ENCODE measurements around the gene MBL2.

The MBL2 gene

DNA sequence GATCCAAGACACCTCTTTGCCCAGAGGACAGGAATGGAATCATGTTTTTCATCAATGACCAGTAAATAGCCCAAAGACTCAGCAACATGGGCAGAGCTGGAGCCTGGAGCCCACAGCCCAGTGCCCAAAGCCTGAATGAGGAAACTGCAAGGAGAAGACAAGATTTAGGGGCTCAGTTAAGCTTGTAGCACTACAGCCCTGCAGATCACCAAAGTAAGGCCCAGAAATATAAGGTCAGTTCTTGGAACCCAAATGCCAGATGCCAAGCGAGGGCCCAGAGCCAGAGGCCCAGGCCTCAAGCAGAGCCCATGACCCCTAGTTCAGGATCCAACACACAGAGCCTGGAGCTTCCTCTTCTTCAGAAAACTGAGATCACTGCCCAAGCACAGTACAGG, 32.4 kb downstream of the MBL2 start:
- DNase-seq (ENCODE audit: low read depth, low spot score), result no peak

DNA sequence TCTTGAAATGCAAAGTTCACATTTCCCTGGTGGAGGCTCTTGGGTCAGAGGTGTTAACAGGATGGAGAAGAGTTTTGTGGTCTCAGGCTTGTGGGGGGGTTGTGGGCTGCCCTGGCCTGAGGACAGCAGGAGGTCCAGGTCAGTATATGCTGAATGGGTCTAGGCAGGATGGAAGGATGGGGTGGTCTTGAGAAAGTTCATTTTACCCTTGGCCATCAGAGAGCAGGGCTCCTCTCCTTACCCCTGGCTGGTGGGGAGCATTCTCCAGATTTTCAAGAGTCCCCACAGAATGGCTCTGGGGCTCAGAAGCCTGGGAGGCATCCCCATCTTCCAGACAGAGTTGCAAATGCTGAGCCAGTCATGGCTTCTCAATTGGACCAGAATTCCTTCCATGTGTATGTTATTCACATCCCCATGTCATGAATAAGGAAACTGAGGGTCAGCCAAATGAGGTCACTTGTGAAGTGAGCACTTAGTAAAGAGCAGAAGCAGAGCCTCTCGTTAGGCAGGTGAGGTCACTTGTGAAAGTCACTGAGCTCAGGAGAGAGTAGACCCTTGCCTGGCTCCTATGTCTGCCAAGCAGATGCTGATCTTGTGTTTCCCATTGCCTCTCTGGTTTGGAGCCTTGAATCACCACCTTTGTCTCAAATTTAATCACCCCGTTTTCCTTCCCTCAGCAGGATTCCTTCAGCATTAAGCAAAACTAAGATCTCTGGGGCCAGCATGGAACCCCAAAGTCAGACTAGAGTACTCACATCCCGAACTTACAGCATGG, 33.0 kb downstream of the MBL2 start:
- DNase-seq (ENCODE audit: low read depth, low spot score), result no peak

DNA sequence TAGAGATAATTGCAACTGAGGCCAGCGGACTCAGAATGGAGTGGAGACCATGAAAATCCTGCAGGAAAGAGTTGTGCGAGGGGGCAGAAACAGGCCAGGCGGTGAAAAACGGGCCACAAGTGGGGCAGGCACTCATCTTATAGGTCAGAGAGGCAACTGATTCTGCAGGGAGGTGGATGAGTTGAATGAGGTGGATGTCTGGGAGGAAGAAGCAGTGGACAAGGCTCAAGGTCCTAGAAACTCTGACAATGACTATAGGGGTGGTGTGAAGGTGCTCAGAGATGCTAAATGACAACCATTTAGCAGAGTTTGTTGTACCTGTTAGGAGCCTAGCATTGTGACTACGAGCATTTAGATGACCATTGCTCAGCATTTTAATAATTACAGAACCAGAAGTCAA, 33.6 kb downstream of the MBL2 start:
- DNase-seq (ENCODE audit: low read depth, low spot score), result no peak

DNA sequence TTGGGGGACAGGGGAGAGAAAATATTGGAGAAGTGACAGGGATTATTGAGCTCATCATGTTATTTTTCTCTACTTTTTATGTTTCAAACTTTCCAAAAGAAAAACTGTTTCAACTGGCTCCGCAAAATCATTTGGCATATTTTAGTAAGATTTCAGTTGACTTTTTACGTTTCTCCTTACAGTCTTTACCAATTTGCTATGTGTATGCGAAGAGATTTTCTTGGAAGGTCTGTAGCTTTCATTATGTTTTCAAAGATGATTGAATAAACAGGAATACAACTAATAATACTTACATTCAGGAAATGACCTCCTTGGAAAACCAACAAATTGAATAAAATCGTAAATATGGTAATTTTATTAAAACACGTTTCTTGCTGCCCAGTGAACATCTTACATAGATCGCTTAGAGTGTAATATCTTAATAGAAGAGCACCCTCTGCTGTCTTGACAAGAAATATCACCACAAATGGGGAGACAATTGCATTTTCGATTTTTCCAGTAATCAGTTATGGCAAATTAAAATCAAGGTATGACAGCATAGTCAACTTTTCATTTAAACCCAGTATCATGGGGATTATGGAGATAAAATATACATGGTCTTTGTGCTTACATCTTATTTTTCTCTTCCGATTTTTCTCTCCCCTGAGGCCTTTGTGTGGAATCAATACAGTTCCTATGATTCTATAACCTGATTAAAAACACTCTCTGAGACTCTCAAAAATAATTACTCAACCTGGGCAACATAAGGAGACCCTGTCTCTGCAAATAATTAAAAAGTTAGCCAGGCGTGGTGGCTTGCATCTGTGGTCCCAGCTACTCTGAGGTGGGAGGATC, 43.1 kb downstream of the MBL2 start:
- no peak for DNase-seq (ENCODE audit: low read depth, low spot score)

DNA sequence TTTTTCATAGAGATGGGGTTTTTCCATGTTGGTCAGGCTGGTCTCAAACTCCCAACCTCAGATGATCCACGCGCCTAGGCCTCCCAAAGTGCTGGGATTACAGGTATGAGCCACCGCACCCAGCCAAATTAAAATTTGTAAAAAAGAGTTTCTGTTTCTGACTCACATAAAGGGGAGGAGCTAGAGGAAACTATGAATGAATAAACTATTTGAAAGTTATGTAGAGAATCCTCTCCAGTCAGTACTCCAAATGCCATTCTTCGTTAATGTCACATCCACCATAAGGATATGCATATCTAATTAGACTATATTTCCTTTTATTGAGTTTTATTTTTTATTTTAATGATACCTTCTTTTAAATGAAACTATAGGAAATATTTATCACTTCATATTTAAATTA, 52.6 kb downstream of the MBL2 start:
- no peak for DNase-seq (ENCODE audit: low read depth, low spot score)
